Stomach (tissue), 9 donors: Measurements from ENCODE around the gene CDK12. TPM values are rescaled to one million over a fixed set of nuclear protein-coding genes. Genes with fewer than 3 reads are reported as not detected.
"Not testable (repeated sequence)": the region's sequence is repeated elsewhere in the genome, so short reads cannot be mapped to it uniquely, and the experiment has no call there.

Source experiments
- DNase-seq, 2 donors: peaks; one replicate each; pipeline versions ENCODE4 v3.0.0 to v3.0.0-alpha.2; 2013 to 2019
- H3K27ac ChIP-seq, 5 donors: fragments of 200-600 bp in 4 of 5; sonication (generic) in 4 of 5; one replicate each; pipeline ENCODE4 v1.5.1; 2013 to 2019; ENCODE audit warnings: mild to moderate bottlenecking in 1 of 5, moderate library complexity in 1 of 5
- H3K27me3 ChIP-seq, 3 donors: fragments of 200-600 bp; sonication (generic); one replicate each; pipeline ENCODE4 v1.5.1; 2017 to 2019; ENCODE audit warnings: mixed run types in 1 of 3
- H3K36me3 ChIP-seq, 4 donors: fragments of 200-600 bp; sonication (generic); 1 replicate in 3 of 4; 2 replicates in 1 of 4; pipeline ENCODE4 v1.5.1; 2016 to 2019
- H3K4me1 ChIP-seq, 4 donors: fragments of 200-600 bp; sonication (generic); one replicate each; pipeline ENCODE4 v1.5.1; 2016 to 2019
- H3K4me3 ChIP-seq, 4 donors: fragments of 200-600 bp; sonication (generic) in 3 of 4; one replicate each; pipeline ENCODE4 v1.5.1; 2016 to 2019; ENCODE audit warnings: mild to moderate bottlenecking in 1 of 4
- H3K9me3 ChIP-seq, 4 donors: fragments of 200-600 bp; sonication (generic); one replicate each; pipeline ENCODE4 v1.5.1; 2016 to 2019
- EP300 ChIP-seq: sonication (generic); formaldehyde crosslinking; IDR thresholded peaks from one replicate; pipeline ENCODE4 v1.6.1; 2017; ENCODE audit warnings: antibody characterized with exemption
- POLR2A ChIP-seq, 4 donors: fragments of 450-650 bp; IDR thresholded peaks; one replicate each; pipeline ENCODE4 v1.6.1; 2016; ENCODE audit warnings: antibody characterized with exemption in 4 of 4, control low read depth in 2 of 4, mild to moderate bottlenecking in 1 of 4, moderate library complexity in 1 of 4
- POLR2AphosphoS5 ChIP-seq, 3 donors: sonication (generic); formaldehyde crosslinking; IDR thresholded peaks; one replicate each; pipeline ENCODE4 v1.6.1; 2016; ENCODE audit warnings: antibody characterized with exemption in 3 of 3
- WGBS, 5 donors: extraction: QIAGEN DNeasy Blood & Tissue Kit in 3 of 5; methylation state at CpG; one replicate each; pipeline versions ENCODE4 v1.1.5 to v1.1.7; 2013 to 2018; 5-methylcytosine and 5-hydroxymethylcytosine counted together
- intact Hi-C: fragments of 100-400 bp; cut with DNase I; formaldehyde crosslinking; loops from one replicate; pipeline ENCODE4 v1.15.1; 2023; ENCODE audit warnings: low total_unique reads
- polyA plus RNA-seq, 3 donors: library from polyadenylated mRNA; stranded (reverse); fragments of 200-250 nt; gene quantifications; one replicate each; pipeline ENCODE4 v1.2.3, GENCODE V29; 2013
- total RNA-seq, 5 donors: library from RNA; depleted of rRNA; stranded (reverse); fragments of >200 nt; gene quantifications; one replicate each; pipeline versions ENCODE4 v1.1.0 to v1.2.3, GENCODE V29; 2014 to 2016
- TF ChIP-seq, protein P1 (sequence below), 7 experiments: fragments of 450-650 bp in 4 of 7; fragments of 200-600 bp in 3 of 7; sonication (generic) in 3 of 7; IDR thresholded peaks; one replicate each; pipeline ENCODE4 v1.5.1; 2016 to 2019; ENCODE audit warnings: antibody characterized with exemption in 7 of 7, control low read depth in 2 of 7, mild to moderate bottlenecking in 1 of 7
- donor health status: healthy with polysubstance abuse.
- donor health status: Bipolar disorder and iron deficiency.
- donor health status: healthy.

CDK12 gene
- total and polyA plus RNA-seq, 8 donors: 5.1 to 66.5 (median 33.5) TPM

DNA sequence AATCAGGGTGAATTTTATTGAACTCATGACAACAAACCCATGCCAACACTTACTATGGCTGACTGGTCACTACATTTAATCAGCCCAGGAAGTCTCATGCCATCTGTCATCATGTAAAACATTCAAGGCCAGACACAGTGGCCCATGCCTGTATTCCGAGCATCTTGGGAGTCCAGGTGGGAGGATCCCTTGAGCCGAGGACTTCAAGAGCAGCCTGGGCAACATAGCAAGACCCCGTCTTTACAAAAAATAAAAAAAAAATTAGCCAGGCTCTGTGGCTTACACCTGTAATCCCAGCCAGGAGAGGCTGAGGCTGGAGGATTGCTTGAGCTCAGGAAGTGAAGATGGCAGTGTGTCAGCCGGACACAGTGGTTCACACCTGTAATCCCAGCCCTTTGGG lies 5.4 kb upstream of the CDK12 start:
- TF ChIP-seq, protein P1, sequence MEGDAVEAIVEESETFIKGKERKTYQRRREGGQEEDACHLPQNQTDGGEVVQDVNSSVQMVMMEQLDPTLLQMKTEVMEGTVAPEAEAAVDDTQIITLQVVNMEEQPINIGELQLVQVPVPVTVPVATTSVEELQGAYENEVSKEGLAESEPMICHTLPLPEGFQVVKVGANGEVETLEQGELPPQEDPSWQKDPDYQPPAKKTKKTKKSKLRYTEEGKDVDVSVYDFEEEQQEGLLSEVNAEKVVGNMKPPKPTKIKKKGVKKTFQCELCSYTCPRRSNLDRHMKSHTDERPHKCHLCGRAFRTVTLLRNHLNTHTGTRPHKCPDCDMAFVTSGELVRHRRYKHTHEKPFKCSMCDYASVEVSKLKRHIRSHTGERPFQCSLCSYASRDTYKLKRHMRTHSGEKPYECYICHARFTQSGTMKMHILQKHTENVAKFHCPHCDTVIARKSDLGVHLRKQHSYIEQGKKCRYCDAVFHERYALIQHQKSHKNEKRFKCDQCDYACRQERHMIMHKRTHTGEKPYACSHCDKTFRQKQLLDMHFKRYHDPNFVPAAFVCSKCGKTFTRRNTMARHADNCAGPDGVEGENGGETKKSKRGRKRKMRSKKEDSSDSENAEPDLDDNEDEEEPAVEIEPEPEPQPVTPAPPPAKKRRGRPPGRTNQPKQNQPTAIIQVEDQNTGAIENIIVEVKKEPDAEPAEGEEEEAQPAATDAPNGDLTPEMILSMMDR (IDR thresholded peaks at IDR 0.05): no peak
- TF ChIP-seq POLR2AphosphoS5 (IDR thresholded peaks at IDR 0.05) (no peak), POLR2A (IDR thresholded peaks at IDR 0.05) (no peak), EP300 (no peak)
- no peak overlapping the region for H3K4me3 ChIP-seq
- no peaks in the 10 kb centered on the region for H3K36me3 ChIP-seq
- DNase-seq: no peak
- no peak overlapping the region for H3K27ac ChIP-seq
- no peaks in the 10 kb centered on the region for H3K9me3 ChIP-seq
- no peaks in the 10 kb centered on the region for H3K27me3 ChIP-seq
- 86 to 90% (median 87%) methylated on average over 4 of the region's 4 CpGs for WGBS, 5 donors
- intact Hi-C loops: no loop called here
- peaks cover 4 to 12% (median 9%) of the 10 kb centered on the region in 4 donors for H3K4me1 ChIP-seq

GRCh38 chr17:39461926-39462569 lies 762 bp downstream of the CDK12 start:
- WGBS, 5 donors: 0 to 1% (median 0%) methylated on average over 25 to 34 of the region's 34 CpGs
- intact Hi-C loops: no loop called here
- Histone ChIP-seq H3K36me3 (peaks cover 0 to 11% (median under 1%) of the 10 kb centered on the region in 4 donors), H3K4me1 (peaks cover 21 to 46% (median 38%) of the 10 kb centered on the region in 4 donors), H3K27ac (peak overlapping the region; percentile 98 to 100 (median 99)), H3K27me3 (no peaks in the 10 kb centered on the region), H3K9me3 (no peaks in the 10 kb centered on the region), H3K4me3 (peak overlapping the region; percentile 75 to 98 (median 96))
- DNase-seq: peak in 1 of 2 donors; percentile 28
- no peak for TF ChIP-seq POLR2A (IDR thresholded peaks at IDR 0.05)
- TF ChIP-seq POLR2AphosphoS5 (IDR thresholded peaks at IDR 0.05): no peak
- no peak for TF ChIP-seq EP300
- TF ChIP-seq, protein P1 (IDR thresholded peaks at IDR 0.05): no peak

DNA sequence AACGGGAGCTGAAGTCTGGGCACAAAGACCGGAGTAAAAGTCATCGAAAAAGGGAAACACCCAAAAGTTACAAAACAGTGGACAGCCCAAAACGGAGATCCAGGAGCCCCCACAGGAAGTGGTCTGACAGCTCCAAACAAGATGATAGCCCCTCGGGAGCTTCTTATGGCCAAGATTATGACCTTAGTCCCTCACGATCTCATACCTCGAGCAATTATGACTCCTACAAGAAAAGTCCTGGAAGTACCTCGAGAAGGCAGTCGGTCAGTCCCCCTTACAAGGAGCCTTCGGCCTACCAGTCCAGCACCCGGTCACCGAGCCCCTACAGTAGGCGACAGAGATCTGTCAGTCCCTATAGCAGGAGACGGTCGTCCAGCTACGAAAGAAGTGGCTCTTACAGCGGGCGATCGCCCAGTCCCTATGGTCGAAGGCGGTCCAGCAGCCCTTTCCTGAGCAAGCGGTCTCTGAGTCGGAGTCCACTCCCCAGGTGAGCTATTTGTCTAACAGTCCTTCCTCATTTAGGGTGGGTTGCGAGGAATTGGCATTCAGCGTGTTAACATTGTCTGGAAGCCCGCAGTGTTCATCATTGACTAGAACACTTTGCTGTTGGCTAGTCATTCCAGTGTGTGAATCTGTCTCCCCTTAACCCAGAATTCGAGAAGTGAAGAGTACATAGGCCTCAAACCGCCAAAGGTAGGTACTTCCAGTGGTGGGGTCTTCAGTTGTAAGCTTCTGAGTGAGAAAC lies 1.5 kb downstream of the CDK12 start:
- no peak for TF ChIP-seq POLR2A (IDR thresholded peaks at IDR 0.05)
- TF ChIP-seq, protein P1 (IDR thresholded peaks at IDR 0.05): no peak
- TF ChIP-seq POLR2AphosphoS5 (IDR thresholded peaks at IDR 0.05): no peak
- TF ChIP-seq EP300: no peak
- intact Hi-C loops: no loop called here

DNA sequence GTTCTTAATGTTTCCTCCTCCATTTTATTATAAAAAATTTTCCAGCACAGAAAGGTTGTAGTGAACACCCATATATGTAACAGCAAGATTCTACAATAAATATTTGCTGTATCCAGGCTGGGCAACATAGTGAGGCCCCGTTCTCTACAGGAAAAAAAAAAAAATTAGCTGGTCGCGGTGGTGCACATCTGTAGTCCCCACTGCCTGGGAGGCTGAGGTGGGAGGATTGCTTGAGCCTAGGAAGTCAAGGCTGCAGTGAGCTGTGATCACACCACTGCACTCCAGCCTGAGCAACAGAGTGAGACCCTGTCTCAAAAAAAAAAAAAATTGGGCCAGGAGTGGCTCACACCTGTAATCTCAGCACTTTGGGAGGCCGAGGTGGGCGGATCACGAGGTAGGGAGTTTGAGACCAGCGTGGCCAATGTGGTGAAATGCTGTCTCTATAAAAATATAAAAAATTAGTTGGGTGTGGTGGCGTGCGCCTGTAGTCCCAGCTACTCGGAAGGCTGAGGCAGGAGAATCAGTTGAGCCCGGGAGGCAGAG lies 3.4 kb downstream of the CDK12 start:
- DNase-seq, H3K9me3 ChIP-seq, intact Hi-C loops, H3K27ac ChIP-seq, H3K27me3 ChIP-seq: not testable (repeated sequence)
- 63 to 77% (median 75%) methylated on average over 11 of the region's 11 CpGs for WGBS, 5 donors
- Histone ChIP-seq H3K4me1 (peaks cover 21 to 59% (median 42%) of the 10 kb centered on the region in 4 donors), H3K36me3 (peaks cover 0 to 32% (median 16%) of the 10 kb centered on the region in 4 donors), H3K4me3 (peak overlapping the region; percentile 19 to 98 (median 86))

More for the DNA sequence above, 1.5 kb downstream of the CDK12 start:
- peaks cover 21 to 51% (median 41%) of the 10 kb centered on the region in 4 donors for H3K4me1 ChIP-seq
- no peaks in the 10 kb centered on the region for H3K27me3 ChIP-seq
- peak in 1 of 2 donors; percentile 39 for DNase-seq
- peak overlapping the region; percentile 75 to 98 (median 96) for H3K4me3 ChIP-seq
- peak overlapping the region; percentile 19 to 100 (median 99) for H3K27ac ChIP-seq
- H3K36me3 ChIP-seq: peaks cover 0 to 18% (median 5%) of the 10 kb centered on the region in 4 donors
- H3K9me3 ChIP-seq: no peaks in the 10 kb centered on the region
- WGBS, 5 donors: 1 to 3% (median 1%) methylated on average over 21 to 28 of the region's 28 CpGs

GRCh38 chr17:39468610-39469009 lies 7.3 kb downstream of the CDK12 start:
- H3K36me3 ChIP-seq: peaks cover 27 to 71% (median 53%) of the 10 kb centered on the region in 4 donors

More at GRCh38 chr17:39468610-39469009, 7.3 kb downstream of the CDK12 start:
- 94 to 99% (median 98%) methylated on average over 11 of the region's 11 CpGs for WGBS, 5 donors
- H3K27me3 ChIP-seq, DNase-seq, H3K9me3 ChIP-seq, intact Hi-C loops, H3K27ac ChIP-seq, H3K4me3 ChIP-seq: not testable (repeated sequence)
- peaks cover 21 to 48% (median 30%) of the 10 kb centered on the region in 4 donors for H3K4me1 ChIP-seq
